Measurements from ENCODE around the gene PEX5L.

The PEX5L gene

DNA sequence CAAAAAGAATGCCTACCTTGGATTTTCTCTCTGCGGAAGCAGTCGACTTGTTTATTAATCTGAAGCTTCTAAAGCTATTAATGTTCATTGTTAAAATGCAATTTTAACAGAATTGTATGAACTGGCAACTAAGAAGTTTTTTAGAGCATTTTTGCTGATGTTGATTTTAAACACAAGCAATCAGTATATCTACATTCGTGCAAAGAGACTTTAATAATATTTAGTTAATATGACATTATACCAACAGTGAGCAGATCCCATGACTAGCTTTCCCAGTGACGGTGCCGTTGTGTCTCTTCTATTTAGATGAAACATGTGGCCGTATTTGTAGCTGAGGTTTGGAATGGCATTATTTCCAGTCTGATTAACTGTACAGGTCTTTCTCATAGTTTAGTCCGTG, 88.0 kb downstream of the PEX5L start:
- H3K27ac ChIP-seq (ENCODE audit: low read depth, low read length), result no peak overlapping the region
- H3K4me3 ChIP-seq (ENCODE audit: low read depth in 1 of 5, low read length in 5 of 5), result no peak overlapping the region
- H3K9me3 ChIP-seq (ENCODE audit: control insufficient read depth in 5 of 5, low read length in 5 of 5), result no peaks in the 10 kb centered on the region
- no peak overlapping the region for H3K9ac ChIP-seq (ENCODE audit: low read length in 5 of 5)
- peaks cover 0 to 4% (median 0%) of the 10 kb centered on the region in 5 donors for H3K27me3 ChIP-seq (ENCODE audit: control insufficient read depth in 5 of 5, insufficient read depth in 4 of 5, low read length in 5 of 5)
- H3K36me3 ChIP-seq (ENCODE audit: control insufficient read depth in 5 of 5, insufficient read depth in 5 of 5, low read length in 5 of 5), result no peaks in the 10 kb centered on the region
- H3K4me1 ChIP-seq (ENCODE audit: control insufficient read depth in 5 of 5, insufficient read depth in 5 of 5, low read length in 5 of 5), result no peaks in the 10 kb centered on the region

DNA sequence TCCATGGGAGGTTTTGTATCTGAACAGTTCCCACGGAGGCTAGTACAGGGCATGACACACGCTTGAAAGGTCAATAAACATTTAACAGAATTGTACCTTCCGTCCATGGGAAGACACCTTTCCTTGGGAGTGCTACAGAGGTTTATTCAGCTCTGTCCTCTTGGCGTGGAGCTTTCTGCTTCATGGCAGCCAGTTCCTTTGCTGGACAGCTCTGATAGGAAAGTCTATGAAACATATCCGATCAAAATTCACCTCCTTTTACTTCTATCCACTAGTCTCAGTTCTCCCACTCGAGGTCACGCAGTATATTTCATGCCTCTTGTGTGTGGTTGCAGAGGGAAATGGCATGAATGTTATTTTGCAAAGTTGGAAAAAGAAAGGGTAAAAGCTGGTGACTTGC, 91.2 kb downstream of the PEX5L start:
- no peak overlapping the region for H3K4me3 ChIP-seq (ENCODE audit: low read depth in 1 of 5, low read length in 5 of 5)
- no peak overlapping the region for H3K9ac ChIP-seq (ENCODE audit: low read length in 5 of 5)

GRCh38 chr3:179943117-179943880, 93.4 kb downstream of the PEX5L start:
- Histone ChIP-seq H3K9me3 (ENCODE audit: control insufficient read depth in 5 of 5, low read length in 5 of 5) (no peaks in the 10 kb centered on the region), H3K36me3 (ENCODE audit: control insufficient read depth in 5 of 5, insufficient read depth in 5 of 5, low read length in 5 of 5) (no peaks in the 10 kb centered on the region), H3K9ac (ENCODE audit: low read length in 5 of 5) (no peak overlapping the region), H3K4me3 (ENCODE audit: low read depth in 1 of 5, low read length in 5 of 5) (no peak overlapping the region), H3K27ac (ENCODE audit: low read depth, low read length) (no peak overlapping the region), H3K27me3 (ENCODE audit: control insufficient read depth in 5 of 5, insufficient read depth in 4 of 5, low read length in 5 of 5) (peaks cover 0 to 5% (median 0%) of the 10 kb centered on the region in 5 donors), H3K4me1 (ENCODE audit: control insufficient read depth in 5 of 5, insufficient read depth in 5 of 5, low read length in 5 of 5) (peaks cover 0 to 12% (median 9%) of the 10 kb centered on the region in 5 donors)

More for the DNA sequence above, 91.2 kb downstream of the PEX5L start:
- H3K27ac ChIP-seq (ENCODE audit: low read depth, low read length), result no peak overlapping the region
- no peaks in the 10 kb centered on the region for H3K9me3 ChIP-seq (ENCODE audit: control insufficient read depth in 5 of 5, low read length in 5 of 5)
- peaks cover 0 to 12% (median 9%) of the 10 kb centered on the region in 5 donors for H3K4me1 ChIP-seq (ENCODE audit: control insufficient read depth in 5 of 5, insufficient read depth in 5 of 5, low read length in 5 of 5)
- peaks cover 0 to 7% (median 0%) of the 10 kb centered on the region in 5 donors for H3K27me3 ChIP-seq (ENCODE audit: control insufficient read depth in 5 of 5, insufficient read depth in 4 of 5, low read length in 5 of 5)
- H3K36me3 ChIP-seq (ENCODE audit: control insufficient read depth in 5 of 5, insufficient read depth in 5 of 5, low read length in 5 of 5), result no peaks in the 10 kb centered on the region

GRCh38 chr3:179942553-179943075, 94.1 kb downstream of the PEX5L start:
- Histone ChIP-seq H3K9ac (ENCODE audit: low read length in 5 of 5) (no peak overlapping the region), H3K4me1 (ENCODE audit: control insufficient read depth in 5 of 5, insufficient read depth in 5 of 5, low read length in 5 of 5) (peaks cover 0 to 12% (median 9%) of the 10 kb centered on the region in 5 donors), H3K4me3 (ENCODE audit: low read depth in 1 of 5, low read length in 5 of 5) (peak overlapping the region; percentile 42 to 72 (median 59)), H3K27ac (ENCODE audit: low read depth, low read length) (no peak overlapping the region), H3K27me3 (ENCODE audit: control insufficient read depth in 5 of 5, insufficient read depth in 4 of 5, low read length in 5 of 5) (peaks cover 0 to 5% (median 0%) of the 10 kb centered on the region in 5 donors), H3K9me3 (ENCODE audit: control insufficient read depth in 5 of 5, low read length in 5 of 5) (no peaks in the 10 kb centered on the region), H3K36me3 (ENCODE audit: control insufficient read depth in 5 of 5, insufficient read depth in 5 of 5, low read length in 5 of 5) (no peaks in the 10 kb centered on the region)

DNA sequence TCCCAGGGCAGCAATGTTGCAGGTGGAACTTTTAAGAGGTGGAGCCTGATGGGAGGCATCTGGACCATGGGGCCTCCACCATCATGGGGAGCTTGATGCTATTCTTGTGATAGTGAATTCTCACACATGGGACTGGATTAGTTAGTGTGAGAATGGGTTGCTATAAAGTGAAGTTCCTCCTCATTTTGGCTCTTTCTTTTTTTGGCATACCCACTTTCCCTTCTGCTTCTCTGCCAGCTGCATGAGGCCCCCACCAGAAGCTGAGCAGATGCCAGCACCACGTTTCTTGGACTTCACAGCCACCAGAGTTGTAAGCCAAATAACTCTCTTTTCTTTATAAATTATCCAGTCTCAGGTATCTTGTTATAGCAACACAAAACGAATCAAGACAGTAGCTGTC, 101.0 kb downstream of the PEX5L start:
- Histone ChIP-seq H3K4me3 (ENCODE audit: low read depth in 1 of 5, low read length in 5 of 5) (no peak overlapping the region), H3K36me3 (ENCODE audit: control insufficient read depth in 5 of 5, insufficient read depth in 5 of 5, low read length in 5 of 5) (no peaks in the 10 kb centered on the region), H3K27me3 (ENCODE audit: control insufficient read depth in 5 of 5, insufficient read depth in 4 of 5, low read length in 5 of 5) (no peaks in the 10 kb centered on the region), H3K4me1 (ENCODE audit: control insufficient read depth in 5 of 5, insufficient read depth in 5 of 5, low read length in 5 of 5) (no peaks in the 10 kb centered on the region), H3K9ac (ENCODE audit: low read length in 5 of 5) (no peak overlapping the region), H3K9me3 (ENCODE audit: control insufficient read depth in 5 of 5, low read length in 5 of 5) (no peaks in the 10 kb centered on the region), H3K27ac (ENCODE audit: low read depth, low read length) (no peak overlapping the region)

DNA sequence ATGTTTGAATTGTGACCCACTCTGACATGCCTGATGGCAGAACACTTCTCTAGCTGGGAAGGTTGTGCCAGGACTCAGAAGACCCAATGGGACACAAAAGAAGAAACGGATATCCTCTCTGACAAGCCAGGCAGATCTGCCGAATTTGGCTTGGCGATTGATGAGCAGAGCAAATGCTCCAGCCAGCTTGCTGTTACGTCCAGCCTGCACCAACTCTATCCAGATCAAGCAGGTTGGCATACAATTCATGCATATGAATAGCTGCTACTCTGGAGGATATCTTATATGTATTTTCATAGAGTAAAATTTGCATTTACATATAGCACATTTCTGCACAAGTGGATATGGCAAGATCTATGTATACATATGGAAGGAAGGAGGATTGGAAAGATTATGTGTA, 102.8 kb downstream of the PEX5L start:
- Histone ChIP-seq H3K4me3 (ENCODE audit: low read depth in 1 of 5, low read length in 5 of 5) (no peak overlapping the region), H3K9ac (ENCODE audit: low read length in 5 of 5) (no peak overlapping the region), H3K27ac (ENCODE audit: low read depth, low read length) (no peak overlapping the region), H3K4me1 (ENCODE audit: control insufficient read depth in 5 of 5, insufficient read depth in 5 of 5, low read length in 5 of 5) (no peaks in the 10 kb centered on the region), H3K27me3 (ENCODE audit: control insufficient read depth in 5 of 5, insufficient read depth in 4 of 5, low read length in 5 of 5) (no peaks in the 10 kb centered on the region), H3K9me3 (ENCODE audit: control insufficient read depth in 5 of 5, low read length in 5 of 5) (no peaks in the 10 kb centered on the region), H3K36me3 (ENCODE audit: control insufficient read depth in 5 of 5, insufficient read depth in 5 of 5, low read length in 5 of 5) (no peaks in the 10 kb centered on the region)

DNA sequence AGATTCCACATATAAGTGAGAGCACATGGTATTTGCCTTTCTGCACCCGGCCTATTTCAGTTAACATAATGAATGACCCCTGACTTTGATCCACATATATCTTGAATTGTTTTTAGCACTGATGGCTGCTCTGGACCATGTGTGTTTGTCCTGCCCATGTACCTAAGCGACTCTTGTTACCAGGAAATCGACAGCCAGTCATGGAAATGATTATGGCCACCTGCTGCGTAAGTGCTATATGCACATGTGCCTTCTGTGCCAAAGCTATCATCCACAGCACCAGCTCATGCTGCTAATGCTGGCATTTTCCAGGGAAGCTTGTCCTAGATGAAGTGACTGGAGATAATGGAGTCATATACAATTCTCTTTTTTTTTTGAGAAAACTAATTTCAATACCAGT, 103.7 kb downstream of the PEX5L start:
- H3K4me1 ChIP-seq (ENCODE audit: control insufficient read depth in 5 of 5, insufficient read depth in 5 of 5, low read length in 5 of 5), result no peaks in the 10 kb centered on the region
- H3K9me3 ChIP-seq (ENCODE audit: control insufficient read depth in 5 of 5, low read length in 5 of 5), result no peaks in the 10 kb centered on the region
- H3K9ac ChIP-seq (ENCODE audit: low read length in 5 of 5), result no peak overlapping the region
- H3K27me3 ChIP-seq (ENCODE audit: control insufficient read depth in 5 of 5, insufficient read depth in 4 of 5, low read length in 5 of 5), result no peaks in the 10 kb centered on the region
- H3K4me3 ChIP-seq (ENCODE audit: low read depth in 1 of 5, low read length in 5 of 5), result no peak overlapping the region
- H3K36me3 ChIP-seq (ENCODE audit: control insufficient read depth in 5 of 5, insufficient read depth in 5 of 5, low read length in 5 of 5), result no peaks in the 10 kb centered on the region
- H3K27ac ChIP-seq (ENCODE audit: low read depth, low read length), result no peak overlapping the region

DNA sequence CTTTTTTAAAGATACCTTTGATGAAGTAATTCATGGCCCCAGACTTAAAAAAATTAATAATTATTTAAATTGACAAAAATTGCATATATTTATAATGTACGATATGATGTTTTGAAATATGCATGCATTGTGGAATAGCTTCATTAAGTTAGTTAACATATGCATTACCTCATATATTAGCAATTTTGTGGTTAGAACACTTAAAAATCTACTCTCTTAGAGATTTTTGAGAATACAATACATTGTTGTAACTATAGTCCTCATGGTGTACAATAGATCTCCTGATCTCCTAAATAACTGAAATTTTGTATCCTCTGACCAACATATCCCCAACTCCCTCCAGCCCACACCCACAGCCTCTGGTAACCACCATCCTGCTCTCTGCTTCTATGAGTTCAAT, 104.1 kb downstream of the PEX5L start:
- Histone ChIP-seq H3K4me3 (ENCODE audit: low read depth in 1 of 5, low read length in 5 of 5) (no peak overlapping the region), H3K27me3 (ENCODE audit: control insufficient read depth in 5 of 5, insufficient read depth in 4 of 5, low read length in 5 of 5) (no peaks in the 10 kb centered on the region), H3K9me3 (ENCODE audit: control insufficient read depth in 5 of 5, low read length in 5 of 5) (no peaks in the 10 kb centered on the region), H3K9ac (ENCODE audit: low read length in 5 of 5) (no peak overlapping the region), H3K27ac (ENCODE audit: low read depth, low read length) (no peak overlapping the region), H3K4me1 (ENCODE audit: control insufficient read depth in 5 of 5, insufficient read depth in 5 of 5, low read length in 5 of 5) (no peaks in the 10 kb centered on the region), H3K36me3 (ENCODE audit: control insufficient read depth in 5 of 5, insufficient read depth in 5 of 5, low read length in 5 of 5) (no peaks in the 10 kb centered on the region)

- no peaks in the 10 kb centered on the region for H3K36me3 ChIP-seq (ENCODE audit: control insufficient read depth in 5 of 5, insufficient read depth in 5 of 5, low read length in 5 of 5)
- H3K27me3 ChIP-seq (ENCODE audit: control insufficient read depth in 5 of 5, insufficient read depth in 4 of 5, low read length in 5 of 5), result peaks cover 0 to 8% (median 0%) of the 10 kb centered on the region in 5 donors
- H3K9ac ChIP-seq (ENCODE audit: low read length in 5 of 5), result no peak overlapping the region
- H3K4me3 ChIP-seq (ENCODE audit: low read depth in 1 of 5, low read length in 5 of 5), result no peak overlapping the region
- H3K9me3 ChIP-seq (ENCODE audit: control insufficient read depth in 5 of 5, low read length in 5 of 5), result no peaks in the 10 kb centered on the region
- H3K4me1 ChIP-seq (ENCODE audit: control insufficient read depth in 5 of 5, insufficient read depth in 5 of 5, low read length in 5 of 5), result peaks cover 0 to 3% (median 0%) of the 10 kb centered on the region in 5 donors
- H3K27ac ChIP-seq (ENCODE audit: low read depth, low read length), result no peak overlapping the region
Measured at GRCh38 chr3:179929091-179929529, 107.6 kb downstream of the PEX5L start.

DNA sequence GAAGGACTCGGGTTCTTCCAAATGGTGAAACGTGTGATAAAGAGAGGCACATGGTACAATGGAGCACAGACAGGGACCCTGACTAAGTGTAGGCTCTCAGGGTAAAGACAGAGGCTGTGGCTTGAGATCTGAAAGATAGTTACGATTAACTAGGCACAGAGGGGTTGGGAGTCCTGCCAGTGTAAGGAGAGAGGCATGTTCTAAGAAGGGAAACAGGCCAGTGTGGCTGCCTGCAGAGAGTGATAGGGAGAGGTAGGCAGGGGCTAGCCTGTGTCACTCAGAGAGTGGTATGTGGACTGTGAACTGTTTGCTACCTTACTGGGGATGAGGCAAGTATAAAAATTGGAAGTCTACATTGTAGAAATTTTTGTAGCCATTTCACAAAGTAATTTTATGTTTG, 109.5 kb downstream of the PEX5L start:
- Histone ChIP-seq H3K4me1 (ENCODE audit: control insufficient read depth in 5 of 5, insufficient read depth in 5 of 5, low read length in 5 of 5) (peaks cover 0 to 3% (median 0%) of the 10 kb centered on the region in 5 donors), H3K4me3 (ENCODE audit: low read depth in 1 of 5, low read length in 5 of 5) (no peak overlapping the region), H3K9ac (ENCODE audit: low read length in 5 of 5) (no peak overlapping the region), H3K9me3 (ENCODE audit: control insufficient read depth in 5 of 5, low read length in 5 of 5) (no peaks in the 10 kb centered on the region), H3K36me3 (ENCODE audit: control insufficient read depth in 5 of 5, insufficient read depth in 5 of 5, low read length in 5 of 5) (no peaks in the 10 kb centered on the region), H3K27me3 (ENCODE audit: control insufficient read depth in 5 of 5, insufficient read depth in 4 of 5, low read length in 5 of 5) (peaks cover 0 to 11% (median 0%) of the 10 kb centered on the region in 5 donors), H3K27ac (ENCODE audit: low read depth, low read length) (no peak overlapping the region)
